GM18520 (cell line): ENCODE results near the gene ZFHX3.

ENCODE experiments used
- ATAC-seq: cut with Tn5 transposase; IDR thresholded peaks from one replicate; pipeline ENCODE4 v1.9.1; 2021; ENCODE audit not compliant: unreplicated experiment

Gene ZFHX3

GRCh38 chr16:72785171-72785570 is 262.8 kb downstream of the ZFHX3 start:
- no peak for ATAC-seq

- ATAC-seq, result no peak
Observed at GRCh38 chr16:72783716-72784318, 264.1 kb downstream of the ZFHX3 start.

- ATAC-seq, result no peak
Observed at GRCh38 chr16:72769876-72770275, 278.1 kb downstream of the ZFHX3 start.

GRCh38 chr16:72768591-72768990 is 279.3 kb downstream of the ZFHX3 start:
- no peak for ATAC-seq

- ATAC-seq, result no peak
Observed at GRCh38 chr16:72766506-72766905, 281.4 kb downstream of the ZFHX3 start.

GRCh38 chr16:72764015-72764654 is 283.8 kb downstream of the ZFHX3 start:
- ATAC-seq, result no peak

GRCh38 chr16:72760581-72760980 is 287.3 kb downstream of the ZFHX3 start:
- no peak for ATAC-seq

- ATAC-seq, result no peak
Observed at GRCh38 chr16:72753881-72754280, 294.0 kb downstream of the ZFHX3 start.

- no peak for ATAC-seq
Observed at GRCh38 chr16:72752004-72752695, 295.8 kb downstream of the ZFHX3 start.

- ATAC-seq, result no peak
Observed at GRCh38 chr16:72751076-72751475, 296.9 kb downstream of the ZFHX3 start.

- no peak for ATAC-seq
Observed at GRCh38 chr16:72749091-72749490, 298.8 kb downstream of the ZFHX3 start.

GRCh38 chr16:72744076-72744793 is 303.7 kb downstream of the ZFHX3 start:
- no peak for ATAC-seq

- ATAC-seq, result peak; percentile 86
Observed at GRCh38 chr16:72743011-72743761, 304.7 kb downstream of the ZFHX3 start.

- ATAC-seq, result no peak
Observed at GRCh38 chr16:72740347-72740746, 307.6 kb downstream of the ZFHX3 start.

- no peak for ATAC-seq
Observed at GRCh38 chr16:72739577-72739976, 308.4 kb downstream of the ZFHX3 start.

- ATAC-seq, result no peak
Observed at GRCh38 chr16:72736074-72736473, 311.9 kb downstream of the ZFHX3 start.
